ENCODE data around the gene ZNRF4.
"Not testable (repeated sequence)": the region's sequence is repeated elsewhere in the genome, so short reads cannot be mapped to it uniquely, and the experiment has no call there.

The ZNRF4 gene

GRCh38 chr19:5455367-5456129, at the start of gene ZNRF4:
Gene ZNRF4 (plus strand): TSS chr19:5455417. CDS start chr19:5455492, 75 bp downstream.
- no peak for DNase-seq

- DNase-seq: not testable (repeated sequence)
Measured at GRCh38 chr19:5406198-5406597, 49.0 kb upstream of the ZNRF4 start.

GRCh38 chr19:5406816-5407215, 48.4 kb upstream of the ZNRF4 start:
- no peak for DNase-seq

- DNase-seq: no peak
Measured at GRCh38 chr19:5407356-5407755, 47.9 kb upstream of the ZNRF4 start.

- no peak for DNase-seq
Measured at GRCh38 chr19:5417495-5418436, 37.5 kb upstream of the ZNRF4 start.

- DNase-seq: no peak
Measured at GRCh38 chr19:5418677-5419076, 36.5 kb upstream of the ZNRF4 start.

- no peak for DNase-seq
Measured at GRCh38 chr19:5420953-5421352, 34.3 kb upstream of the ZNRF4 start.

- no peak for DNase-seq
Measured at GRCh38 chr19:5423567-5424125, 31.6 kb upstream of the ZNRF4 start.

GRCh38 chr19:5424192-5424973, 30.8 kb upstream of the ZNRF4 start:
- DNase-seq: no peak

- DNase-seq: no peak
Measured at GRCh38 chr19:5425260-5425659, 30.0 kb upstream of the ZNRF4 start.

- no peak for DNase-seq
Measured at GRCh38 chr19:5430237-5430636, 25.0 kb upstream of the ZNRF4 start.

- DNase-seq: no peak
Measured at GRCh38 chr19:5432687-5433086, 22.5 kb upstream of the ZNRF4 start.

- no peak for DNase-seq
Measured at GRCh38 chr19:5434351-5434917, 20.8 kb upstream of the ZNRF4 start.

GRCh38 chr19:5434970-5435641, 20.1 kb upstream of the ZNRF4 start:
- no peak for DNase-seq

- no peak for DNase-seq
Measured at GRCh38 chr19:5435642-5436017, 19.6 kb upstream of the ZNRF4 start.

- DNase-seq: peak; percentile 25
Measured at GRCh38 chr19:5436106-5436947, 18.9 kb upstream of the ZNRF4 start.

GRCh38 chr19:5436948-5437306, 18.3 kb upstream of the ZNRF4 start:
- DNase-seq: no peak

- not testable (repeated sequence) for DNase-seq
Measured at GRCh38 chr19:5438756-5439155, 16.5 kb upstream of the ZNRF4 start.

GRCh38 chr19:5439452-5439851, 15.8 kb upstream of the ZNRF4 start:
- DNase-seq: no peak

GRCh38 chr19:5440299-5440698, 14.9 kb upstream of the ZNRF4 start:
- DNase-seq: no peak

GRCh38 chr19:5443723-5444122, 11.5 kb upstream of the ZNRF4 start:
- no peak for DNase-seq
